K562 (cell line): Measurements from ENCODE around the gene SKAP2. TPM values are rescaled to one million over a fixed set of nuclear protein-coding genes. Genes with fewer than 3 reads are reported as not detected.

ENCODE experiments used
- ATAC-seq: fragments of 200-7000 bp; cut with Tn5 transposase; 3 replicates; pipeline ENCODE4 v1.9.1; 2020; ENCODE audit warnings: moderate library complexity
- BruUV-seq: library from RNA; stranded (reverse); fragments of 400-500 nt; replicated peaks from 2 replicates; lab custom pipeline; 2021; lab: Mats Ljungman, UMichigan
- CTCF ChIA-PET: fragments of 300-600 bp; formaldehyde crosslinking; extraction: SDS; loops from one replicate; lab custom pipeline; 2021; ENCODE audit warnings: low intra/inter-chr PET ratio; lab: Yijun Ruan, JAX
- POLR2A ChIA-PET: fragments of 300-600, 350-650 bp; sonication (Branson Sonifier 250); formaldehyde crosslinking; extraction: SDS; loops from one replicate; lab custom pipeline; 2021; ENCODE audit warnings: antibody characterized with exemption, inconsistent platforms; lab: Yijun Ruan, JAX
- DNase-seq, 4 experiments: peaks; one replicate each; pipeline versions ENCODE4 v3.0.0 to v3.0.0-alpha.2; 2011 to 2018; ENCODE audit warnings: low spot score in 3 of 4, mixed read lengths in 3 of 4; ENCODE audit errors: extremely low read depth in 1 of 4
- FAIRE-seq: peaks from 2 replicates; lab custom pipeline; 2011; peaks lifted over from hg19 to GRCh38; lab: Jason Lieb, UNC
- H2AFZ ChIP-seq: 2 replicates; pipeline ENCODE4 v1.6.0; 2011; ENCODE audit warnings: low read depth, low read length, control low read depth, inconsistent platforms
- H3K27ac ChIP-seq: fragments of 200-600 bp; 3 replicates; pipeline ENCODE4 v1.8.0; 2011; ENCODE audit warnings: low read depth, mild to moderate bottlenecking, control low read depth, inconsistent platforms, low read length, moderate library complexity, mixed read lengths; ENCODE audit errors: extremely low read depth
- H3K27me3 ChIP-seq, 2 experiments: fragments of 300-600 bp in 1 of 2; 2 replicates in 1 of 2; 3 replicates in 1 of 2; pipeline versions ENCODE4 v1.6.0 to v1.8.0; 2011; ENCODE audit warnings: inconsistent platforms in 2 of 2, low read length in 2 of 2, mild to moderate bottlenecking in 1 of 2, mixed read lengths in 1 of 2, moderate library complexity in 1 of 2; ENCODE audit not compliant: control insufficient read depth in 2 of 2, insufficient read depth in 2 of 2
- H3K36me3 ChIP-seq: fragments of 300-600 bp; 3 replicates; pipeline ENCODE4 v1.8.0; 2011; ENCODE audit warnings: mild to moderate bottlenecking, low read length, inconsistent platforms; ENCODE audit not compliant: control insufficient read depth, insufficient read depth
- H3K4me1 ChIP-seq, 2 experiments: fragments of 200-600 bp in 1 of 2; replicated peaks in 1 of 2; 2 replicates in 1 of 2; 3 replicates in 1 of 2; pipeline versions ENCODE4 v1.5.1 to v1.8.0; 2011; ENCODE audit warnings: inconsistent platforms in 2 of 2, low read length in 2 of 2, mild to moderate bottlenecking in 1 of 2, mixed read lengths in 1 of 2, moderate library complexity in 1 of 2; ENCODE audit not compliant: control insufficient read depth in 2 of 2, insufficient read depth in 2 of 2
- H3K4me2 ChIP-seq: 2 replicates; pipeline ENCODE4 v1.6.1; 2011; ENCODE audit warnings: low read length, control low read depth, inconsistent platforms, mixed read lengths; ENCODE audit not compliant: insufficient read depth
- H3K4me3 ChIP-seq: fragments of 200-600 bp; sonication (generic), shearing (Covaris generic); 2 replicates; pipeline ENCODE4 v1.5.1; 2016; ENCODE audit warnings: control low read depth, inconsistent platforms
- H3K79me2 ChIP-seq: fragments of 200-600 bp; 3 replicates; pipeline ENCODE4 v1.8.0; 2011; ENCODE audit warnings: low read length, inconsistent platforms; ENCODE audit not compliant: control insufficient read depth, insufficient read depth
- H3K9ac ChIP-seq, 2 experiments: 2 replicates each; pipeline versions ENCODE4 v1.6.0 to v1.6.1; 2011; ENCODE audit warnings: low read depth in 2 of 2, low read length in 2 of 2, control low read depth in 1 of 2, inconsistent platforms in 1 of 2, mild to moderate bottlenecking in 1 of 2, mixed read lengths in 1 of 2; ENCODE audit not compliant: insufficient read depth in 1 of 2
- H3K9me1 ChIP-seq: one replicate; pipeline ENCODE4 v1.6.0; 2011; ENCODE audit warnings: inconsistent platforms, mild to moderate bottlenecking, low read length, moderate library complexity; ENCODE audit not compliant: control insufficient read depth, insufficient read depth
- H3K9me3 ChIP-seq: replicated peaks from 2 replicates; pipeline ENCODE4 v1.5.1; 2011; ENCODE audit warnings: low read depth, low read length, inconsistent platforms; ENCODE audit not compliant: control insufficient read depth, insufficient read depth
- H4K20me1 ChIP-seq: replicated peaks from 2 replicates; pipeline ENCODE4 v1.6.1; 2011; ENCODE audit warnings: low read length, inconsistent platforms, mixed read lengths; ENCODE audit not compliant: control insufficient read depth, insufficient read depth
- GTF2F1 ChIP-seq: IDR thresholded peaks from 2 replicates; pipeline ENCODE4 v1.6.1; 2011; ENCODE audit warnings: low read depth, low read length, improper control_type of control experiment
- MBD2 ChIP-seq: sonication (generic); IDR thresholded peaks from 2 replicates; pipeline ENCODE4 v1.6.1; 2016; ENCODE audit warnings: low read depth, borderline replicate concordance
- SLC30A9 ChIP-seq: fragments of 250-450 bp; sonication (Bioruptor Pico); IDR thresholded peaks from 2 replicates; pipeline ENCODE4 v1.8.0; 2022; ENCODE audit warnings: mild to moderate bottlenecking, moderate library complexity
- SMAD2 ChIP-seq: fragments of 150-350 bp; IDR thresholded peaks from 2 replicates; pipeline ENCODE4 v1.6.1; 2014; ENCODE audit warnings: low read depth, mild to moderate bottlenecking, low read length
- SMARCB1 ChIP-seq: IDR thresholded peaks from 2 replicates; pipeline ENCODE4 v1.6.1; 2011; ENCODE audit warnings: improper control_type of control experiment, low read depth; ENCODE audit not compliant: insufficient read length
- SMARCC2 ChIP-seq: fragments of 450-650 bp; IDR thresholded peaks from 2 replicates; pipeline ENCODE4 v1.6.1; 2017; ENCODE audit warnings: antibody characterized with exemption, moderate library complexity, mild to moderate bottlenecking, low read depth
- STAT5B ChIP-seq: fragments of 250-450 bp; sonication (Bioruptor Pico); IDR thresholded peaks from 2 replicates; pipeline ENCODE4 v1.8.0; 2021; ENCODE audit warnings: mild to moderate bottlenecking, inconsistent platforms
- TCFL5 ChIP-seq: fragments of 250-450 bp; sonication (Bioruptor Pico); conservative IDR thresholded peaks from 2 replicates; pipeline ENCODE4 v1.6.1; 2021; ENCODE audit warnings: mild to moderate bottlenecking, moderate library complexity, matching md5 sums
- ZNF316 ChIP-seq: fragments of 450-650 bp; IDR thresholded peaks from 2 replicates; pipeline ENCODE4 v1.6.1; 2016
- ZNF561 ChIP-seq: fragments of 450-650 bp; formaldehyde crosslinking; conservative IDR thresholded peaks from 2 replicates; pipeline ENCODE4 v1.4.0; 2020; ENCODE audit warnings: mild to moderate bottlenecking, moderate library complexity
- ZNF77 ChIP-seq: fragments of 250-450 bp; sonication (Bioruptor Pico); IDR thresholded peaks from 2 replicates; pipeline ENCODE4 v1.5.0; 2020
- WGBS: fragments of 100-300 bp; shearing (Covaris generic); methylation state at CpG from one replicate; pipeline ENCODE4 v1.1.6; 2016; ENCODE audit warnings: low coverage, mixed read lengths; ENCODE audit not compliant: insufficient coverage; ENCODE audit errors: missing lambda C conversion rate; 5-methylcytosine and 5-hydroxymethylcytosine counted together
- in situ Hi-C: fragments of 300-500 bp; cut with MboI; formaldehyde crosslinking; loops from 4 replicates; pipeline ENCODE4 v1.15.0; 2018; ENCODE audit warnings: inconsistent platforms, mixed read lengths
- intact Hi-C: fragments of 100-400 bp; cut with micrococcal nuclease; formaldehyde crosslinking; loops from 2 replicates; pipeline ENCODE4 v1.14.2; 2022
- polyA plus RNA-seq, 8 experiments: library from polyadenylated mRNA; depleted of rRNA in 4 of 8; stranded (reverse) in 5 of 8; unstranded in 3 of 8; fragments of >200 nt; fragmentation: Nextera tagmentation in 2 of 8; fragmentation: Illumina TruSeq in 1 of 8; extraction: Ambion mirVana in 2 of 8; extraction: Trizol in 1 of 8; gene quantifications; 2 replicates each; pipeline versions ENCODE4 v1.2.1 to v1.2.3, GENCODE V29; 2011 to 2014; ENCODE audit warnings: inconsistent platforms in 1 of 8, missing spikeins in 1 of 8
- total RNA-seq, 7 experiments: library from RNA; depleted of rRNA in 6 of 7; stranded (reverse); fragments of >200 nt in 6 of 7; fragmentation: Illumina TruSeq in 2 of 7; extraction: Trizol in 2 of 7; gene quantifications; 2 replicates each; pipeline versions ENCODE4 v1.2.1 to v1.2.3, GENCODE V29; 2011 to 2021; ENCODE audit warnings: low replicate concordance in 1 of 7
- TF ChIP-seq, protein P1 (sequence below): fragments of 450-650 bp; IDR thresholded peaks from 2 replicates; pipeline ENCODE4 v1.6.1; 2016; ENCODE audit warnings: mild to moderate bottlenecking

The SKAP2 gene
- total and polyA plus RNA-seq, 9 of the 15 experiments (the other 6 are each of a cell fraction or from before 2014, with no cell fraction given), result 4.2 to 11.7 (median 8.3) TPM

DNA sequence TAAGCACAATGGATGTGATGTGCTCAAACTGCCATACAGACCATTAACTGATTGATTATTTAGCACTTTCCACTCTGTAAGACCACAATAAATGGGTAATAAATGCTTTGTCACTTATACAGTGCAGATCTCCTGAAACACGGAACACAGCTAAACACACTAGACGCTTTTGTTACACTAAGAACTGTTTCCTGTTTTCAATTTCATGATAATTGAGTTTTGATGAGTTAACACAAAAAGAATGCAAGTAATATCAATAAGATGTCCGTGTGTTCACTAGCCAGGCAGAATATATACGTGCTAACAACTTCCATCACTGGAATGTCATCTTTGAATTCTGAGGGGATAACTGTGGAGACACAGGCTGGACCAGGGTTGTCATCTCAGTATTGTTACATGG lies 178.8 kb downstream of the SKAP2 start:
- H3K4me2 ChIP-seq, result no peak overlapping the region
- no peak overlapping the region for H3K4me3 ChIP-seq
- in situ Hi-C loops, result no loop called here
- POLR2A ChIA-PET, result no interaction called here
- no peaks in the 10 kb centered on the region for H3K27me3 ChIP-seq
- no peak for DNase-seq
- H2AFZ ChIP-seq, result no peak overlapping the region
- no peaks in the 10 kb centered on the region for H3K9me1 ChIP-seq
- H3K27ac ChIP-seq, result no peak overlapping the region
- WGBS, result 8% methylated on average over 4 of the region's 4 CpGs
- intact Hi-C loops, result no loop called here
- H3K36me3 ChIP-seq, result no peaks in the 10 kb centered on the region
- ATAC-seq, result no peak
- H3K9me3 ChIP-seq, result no peaks in the 10 kb centered on the region
- no peaks in the 10 kb centered on the region for H4K20me1 ChIP-seq
- CTCF ChIA-PET, result no interaction called here
- peaks cover 0 to 12% of the 10 kb centered on the region in 2 experiments; a peak in 3 of 5 replicates for H3K4me1 ChIP-seq
- no peak overlapping the region for H3K9ac ChIP-seq
- 0 out of 2 replicates have a peak, but pooled peaks have one; percentile 31 for TF ChIP-seq ZNF316
- no peak for TF ChIP-seq SMARCC2
- no TSS peak for BruUV-seq
- no peaks in the 10 kb centered on the region for H3K79me2 ChIP-seq
- FAIRE-seq, result peak; percentile 6

DNA sequence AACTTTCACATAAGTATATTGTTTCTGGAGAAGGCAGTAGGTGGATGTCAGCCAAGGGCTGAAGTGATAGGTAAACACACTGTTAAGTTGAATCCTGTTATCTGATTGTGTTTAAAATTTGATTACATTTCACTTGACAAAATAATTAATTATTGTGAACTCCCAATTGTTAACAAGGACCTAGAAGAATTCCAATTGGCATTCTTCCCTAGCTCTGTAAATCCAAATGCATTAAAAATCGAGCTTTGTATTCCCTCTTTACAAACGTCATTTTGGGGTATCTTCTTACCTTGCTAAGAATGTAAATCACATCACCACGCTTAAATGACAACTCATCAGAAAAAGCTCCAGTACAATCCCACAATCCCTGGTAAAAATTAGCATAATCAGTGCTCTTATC lies 179.9 kb downstream of the SKAP2 start:
- no peak overlapping the region for H3K4me2 ChIP-seq
- intact Hi-C loops, result no loop called here
- TF ChIP-seq, protein P1, sequence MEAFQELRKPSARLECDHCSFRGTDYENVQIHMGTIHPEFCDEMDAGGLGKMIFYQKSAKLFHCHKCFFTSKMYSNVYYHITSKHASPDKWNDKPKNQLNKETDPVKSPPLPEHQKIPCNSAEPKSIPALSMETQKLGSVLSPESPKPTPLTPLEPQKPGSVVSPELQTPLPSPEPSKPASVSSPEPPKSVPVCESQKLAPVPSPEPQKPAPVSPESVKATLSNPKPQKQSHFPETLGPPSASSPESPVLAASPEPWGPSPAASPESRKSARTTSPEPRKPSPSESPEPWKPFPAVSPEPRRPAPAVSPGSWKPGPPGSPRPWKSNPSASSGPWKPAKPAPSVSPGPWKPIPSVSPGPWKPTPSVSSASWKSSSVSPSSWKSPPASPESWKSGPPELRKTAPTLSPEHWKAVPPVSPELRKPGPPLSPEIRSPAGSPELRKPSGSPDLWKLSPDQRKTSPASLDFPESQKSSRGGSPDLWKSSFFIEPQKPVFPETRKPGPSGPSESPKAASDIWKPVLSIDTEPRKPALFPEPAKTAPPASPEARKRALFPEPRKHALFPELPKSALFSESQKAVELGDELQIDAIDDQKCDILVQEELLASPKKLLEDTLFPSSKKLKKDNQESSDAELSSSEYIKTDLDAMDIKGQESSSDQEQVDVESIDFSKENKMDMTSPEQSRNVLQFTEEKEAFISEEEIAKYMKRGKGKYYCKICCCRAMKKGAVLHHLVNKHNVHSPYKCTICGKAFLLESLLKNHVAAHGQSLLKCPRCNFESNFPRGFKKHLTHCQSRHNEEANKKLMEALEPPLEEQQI, result no peak
- TF ChIP-seq SMAD2 (no peak), GTF2F1 (no peak), ZNF561 (CRISPR knock-in tag) (no peak), STAT5B (CRISPR knock-in tag) (no peak), MBD2 (no peak), SMARCB1 (no peak), ZNF77 (CRISPR knock-in tag) (no peak), TCFL5 (CRISPR knock-in tag) (no peak), SLC30A9 (no peak)

More for the DNA sequence above, 179.9 kb downstream of the SKAP2 start:
- no peaks in the 10 kb centered on the region for H3K9me3 ChIP-seq
- no peaks in the 10 kb centered on the region for H3K79me2 ChIP-seq
- ATAC-seq (no peak), DNase-seq (no peak), FAIRE-seq (no peak)
- no peak overlapping the region for H3K4me3 ChIP-seq
- H2AFZ ChIP-seq, result no peak overlapping the region
- in situ Hi-C loops, result no loop called here
- ChIA-PET POLR2A (no interaction called here), CTCF (no interaction called here)
- H3K27ac ChIP-seq, result no peak overlapping the region
- H3K9me1 ChIP-seq, result no peaks in the 10 kb centered on the region
- H4K20me1 ChIP-seq, result no peaks in the 10 kb centered on the region
- peaks cover 0 to 10% of the 10 kb centered on the region in 2 experiments; a peak in 3 of 5 replicates for H3K4me1 ChIP-seq
- H3K9ac ChIP-seq, result no peak overlapping the region
- no peaks in the 10 kb centered on the region for H3K36me3 ChIP-seq
- WGBS, result 0% methylated on average over 3 of the region's 3 CpGs
- no peaks in the 10 kb centered on the region for H3K27me3 ChIP-seq
- BruUV-seq, result no TSS peak
